PC-9 (cell line): Measurements from ENCODE around the gene ABLIM2. TPM values are rescaled to one million over a fixed set of nuclear protein-coding genes. Genes with fewer than 3 reads are reported as not detected.

Source experiments
- microRNA-seq: library from miRNA; unstranded; fragments of <30 nt; microRNA quantifications from one replicate; pipeline ENCODE4 v1.2.0, GENCODE V29; 2021; ENCODE audit warnings: borderline number of aligned reads, borderline replicate concordance
- total RNA-seq: library from RNA; stranded (reverse); gene quantifications from 2 replicates; pipeline ENCODE4 v1.2.3, GENCODE V29; 2021

Gene ABLIM2
- total RNA-seq, 1 experiment from 2014 or later: 1.6 TPM

Small RNA genes lying within 50 kb of the gene (microRNA-seq; reads per million reads assigned to microRNA genes)
- 102 reads per million, percentile 50 among the genes with 10 or more reads in this experiment for gene MIR95

Other genes starting within 250 kb of the ABLIM2 start
- 69.6 and 84.1 TPM in 2 replicates for gene AFAP1, start 219.0 kb downstream of the ABLIM2 start, total RNA-seq
- 5.2 and 11.2 TPM in 2 replicates for gene SH3TC1, start 40.5 kb upstream of the ABLIM2 start, total RNA-seq
- 14.1 and 22.8 TPM in 2 replicates for gene HTRA3, start 110.9 kb upstream of the ABLIM2 start, total RNA-seq